ENCODE measurements around the gene ZC3HAV1.
"Not testable (repeated sequence)": the region's sequence is repeated elsewhere in the genome, so short reads cannot be mapped to it uniquely, and the experiment has no call there.

The ZC3HAV1 gene

DNA sequence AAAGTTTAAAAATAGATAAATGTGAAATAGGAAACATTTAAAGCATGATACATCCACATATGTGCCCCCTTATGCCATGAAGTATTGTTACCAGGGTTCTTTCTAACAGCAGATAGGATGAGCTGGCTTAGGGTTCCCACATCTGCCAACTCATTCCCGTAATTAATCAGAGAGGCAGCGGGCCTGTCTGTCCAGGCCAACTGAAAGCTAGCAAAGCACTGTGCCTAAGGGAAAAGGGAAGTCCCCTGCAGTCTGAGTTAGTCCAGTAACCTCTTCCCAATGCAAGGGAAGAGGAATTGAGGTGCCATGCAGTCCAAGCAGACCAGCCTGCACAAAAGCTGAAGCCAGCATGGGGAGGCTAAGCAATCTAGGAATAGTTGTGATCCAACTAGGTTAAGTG is 55.4 kb downstream of the ZC3HAV1 start:
- no peak for DNase-seq (ENCODE audit: low read depth in 3 of 3)

DNA sequence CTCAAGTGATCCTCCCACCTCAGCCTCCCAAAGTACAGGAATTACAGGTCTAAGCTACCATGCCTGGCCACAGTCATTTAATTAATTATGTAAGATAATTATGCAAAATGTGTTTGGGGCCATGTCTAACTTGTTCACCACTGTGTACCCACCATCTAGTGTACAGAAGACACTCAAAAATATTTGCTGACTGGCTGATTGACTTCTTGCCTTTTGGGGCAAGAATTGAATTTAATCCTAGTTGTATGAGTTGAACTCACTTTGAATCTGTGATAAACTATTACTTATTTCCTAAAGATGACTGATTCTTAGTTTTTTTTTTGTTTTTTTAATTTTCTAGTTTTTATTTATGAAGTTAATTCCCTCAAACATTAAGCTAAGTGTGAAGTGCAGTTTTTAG is 57.9 kb downstream of the ZC3HAV1 start:
- DNase-seq (ENCODE audit: low read depth in 3 of 3), result no peak

- no peak for DNase-seq (ENCODE audit: low read depth in 3 of 3)
These were observed 59.6 kb downstream of the ZC3HAV1 start for GRCh38 chr7:139049936-139050335.

DNA sequence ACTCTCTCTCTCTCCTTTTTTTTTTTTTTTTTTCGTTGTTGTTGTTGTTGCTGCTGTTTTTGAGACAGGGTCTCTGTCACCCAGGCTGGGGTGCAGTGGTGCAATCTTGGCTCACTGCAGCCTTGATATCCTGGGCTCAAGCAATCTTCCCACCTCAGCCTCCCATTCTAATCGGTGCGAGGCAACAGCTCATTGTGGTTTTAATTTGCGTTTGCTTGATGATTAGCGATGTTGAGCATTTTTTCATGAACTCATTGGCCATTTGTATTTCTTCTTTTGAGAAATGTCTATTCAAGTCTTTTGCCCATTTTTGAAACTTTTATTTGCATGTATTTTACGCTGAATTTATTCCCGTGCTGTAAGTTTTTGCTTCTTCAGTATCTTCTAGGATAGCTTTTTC is 60.4 kb downstream of the ZC3HAV1 start:
- no peak for DNase-seq (ENCODE audit: low read depth in 3 of 3)

DNA sequence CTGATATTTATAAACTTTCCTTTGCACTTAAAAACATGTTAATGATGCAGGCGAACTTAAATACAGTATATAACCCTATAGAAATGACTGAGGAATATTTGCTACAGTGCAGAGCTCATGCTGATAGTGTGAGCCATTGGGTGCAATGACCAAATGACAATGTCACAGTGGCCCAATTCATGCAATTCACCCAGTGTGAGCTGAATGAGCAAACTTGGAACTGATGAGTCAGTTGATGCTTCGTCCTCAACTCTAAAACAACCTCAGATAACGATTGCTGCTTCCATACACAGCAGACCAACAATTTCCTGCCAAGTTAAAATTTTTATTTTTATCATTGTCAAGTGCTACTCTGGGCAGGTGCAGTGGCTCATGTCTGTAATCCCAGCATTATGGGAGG is 61.5 kb downstream of the ZC3HAV1 start:
- no peak for DNase-seq (ENCODE audit: low read depth in 3 of 3)

GRCh38 chr7:139046143-139046542 is 63.4 kb downstream of the ZC3HAV1 start:
- DNase-seq (ENCODE audit: low read depth in 3 of 3), result no peak

GRCh38 chr7:139044813-139045794 is 64.4 kb downstream of the ZC3HAV1 start:
- no peak for DNase-seq (ENCODE audit: low read depth in 3 of 3)

GRCh38 chr7:139043823-139044812 is 65.4 kb downstream of the ZC3HAV1 start:
- DNase-seq (ENCODE audit: low read depth in 3 of 3), result peak; percentile 33 to 55 (median 52)

DNA sequence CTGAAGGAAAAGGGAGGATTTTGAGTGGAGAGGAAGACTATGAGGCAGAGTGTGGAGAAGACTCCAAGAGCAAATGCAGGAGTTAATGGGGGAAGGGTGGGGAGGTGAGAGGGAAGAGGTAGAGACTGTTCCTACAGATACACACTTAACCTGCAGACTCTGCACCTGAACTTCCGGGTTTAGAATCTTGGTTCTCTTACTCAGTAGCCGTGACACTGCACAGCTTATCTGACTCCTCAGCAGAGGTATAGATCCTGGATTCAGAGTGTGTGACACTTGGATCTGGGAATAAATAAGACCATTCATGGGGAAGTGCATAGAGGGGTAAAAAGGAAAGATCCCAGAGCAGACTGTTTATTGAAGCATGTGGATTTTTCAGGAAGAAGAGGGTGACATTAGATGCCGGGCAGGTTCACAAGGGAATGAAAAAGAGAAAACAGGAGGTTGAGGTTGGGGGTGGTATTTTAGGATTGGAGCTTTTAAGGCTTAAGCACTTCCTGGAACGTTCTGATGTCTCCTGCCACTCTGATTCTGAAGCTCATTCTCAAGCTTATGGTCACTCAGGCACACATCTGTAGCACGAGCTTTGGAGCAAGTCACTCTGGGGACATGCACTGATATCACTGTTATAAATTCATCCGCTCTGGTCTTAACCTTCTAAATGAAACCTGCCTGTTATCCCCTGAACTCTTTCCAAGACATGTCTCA is 68.0 kb downstream of the ZC3HAV1 start:
- DNase-seq (ENCODE audit: low read depth in 3 of 3), result no peak

DNA sequence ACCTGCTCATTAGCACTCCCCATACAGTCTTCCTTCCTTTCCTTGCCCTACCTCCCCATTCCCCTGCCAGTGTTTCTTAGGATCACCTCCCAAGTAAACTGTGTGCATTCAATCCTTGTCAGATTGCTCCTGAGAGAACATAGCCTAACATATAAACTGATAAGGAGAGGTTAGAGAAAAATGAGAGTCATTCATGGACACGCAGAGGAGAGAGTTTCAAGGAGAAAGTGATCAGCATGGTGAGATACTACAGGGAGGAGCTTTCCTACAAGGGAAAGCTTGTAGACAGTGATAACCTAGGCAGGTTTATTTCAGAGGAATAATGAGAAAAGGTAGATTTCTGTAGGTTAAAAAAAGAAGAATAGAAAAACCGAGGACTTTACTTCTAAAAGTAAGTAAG is 70.8 kb downstream of the ZC3HAV1 start:
- DNase-seq (ENCODE audit: low read depth in 3 of 3), result no peak

DNA sequence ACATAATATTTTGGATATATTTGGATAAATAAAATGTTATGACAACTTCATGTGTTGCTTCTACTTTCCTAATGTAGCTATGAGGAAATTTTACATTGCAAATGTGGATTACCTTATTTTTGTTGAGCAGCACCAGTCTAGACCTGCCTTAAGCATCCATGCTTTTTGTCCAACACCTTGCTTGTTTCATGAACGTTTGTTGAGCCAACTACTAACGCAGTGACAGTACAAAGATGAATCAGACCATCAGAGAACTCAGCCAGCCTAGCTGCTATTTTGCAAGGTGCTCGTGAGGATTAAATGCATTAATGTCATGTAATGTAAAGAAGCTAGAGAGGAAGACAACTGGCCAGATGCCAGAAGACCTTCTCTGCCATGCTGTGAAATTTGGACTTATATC is 72.6 kb downstream of the ZC3HAV1 start:
- no peak for DNase-seq (ENCODE audit: low read depth in 3 of 3)

DNA sequence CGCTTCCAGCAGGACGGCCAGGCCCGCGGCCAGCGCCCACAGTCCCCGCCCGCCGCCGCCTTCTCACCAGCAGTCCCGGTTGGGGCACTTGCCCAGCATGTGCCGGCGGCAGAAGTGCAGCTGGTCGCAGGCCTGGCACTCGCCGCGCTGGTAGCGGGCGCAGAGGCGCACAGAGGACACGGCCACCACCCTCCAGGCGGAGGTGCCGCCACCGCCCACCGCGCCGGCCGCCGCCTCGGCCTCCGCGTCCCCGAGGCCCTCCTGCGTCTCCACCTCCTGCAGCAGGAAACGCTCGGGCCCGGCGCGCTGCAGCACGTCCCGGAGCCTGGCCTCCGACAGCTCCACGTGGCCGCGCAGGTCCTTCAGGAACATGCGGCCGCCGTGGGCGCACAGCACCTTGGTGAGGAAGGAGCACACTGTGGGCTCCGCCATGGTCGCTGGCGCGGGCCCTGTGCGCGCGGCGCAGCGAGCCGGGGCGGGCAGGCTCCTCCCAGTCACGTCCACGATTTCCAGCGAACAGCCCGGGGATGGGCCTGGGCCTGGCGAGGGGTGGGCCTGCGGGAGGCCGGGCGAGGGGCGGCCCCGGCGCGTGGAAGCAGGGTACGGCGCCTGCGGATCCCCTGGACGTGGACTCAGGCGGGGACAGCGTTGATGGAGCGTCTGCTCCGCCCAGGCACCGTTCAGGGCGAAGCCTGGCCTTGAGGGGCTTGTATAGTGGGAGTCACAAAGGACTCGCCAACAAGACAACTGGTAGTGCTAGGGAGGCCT is 73.8 kb downstream of the ZC3HAV1 start, which contains the start of gene ZC3HAV1L:
Gene ZC3HAV1L, minus strand, starts transcription at position 457 of the 768 bp plus-strand sequence. Its CDS starts 25 bp downstream, at position 432.
- DNase-seq (ENCODE audit: low read depth in 3 of 3), result peak; percentile 47 to 57 (median 50)

DNA sequence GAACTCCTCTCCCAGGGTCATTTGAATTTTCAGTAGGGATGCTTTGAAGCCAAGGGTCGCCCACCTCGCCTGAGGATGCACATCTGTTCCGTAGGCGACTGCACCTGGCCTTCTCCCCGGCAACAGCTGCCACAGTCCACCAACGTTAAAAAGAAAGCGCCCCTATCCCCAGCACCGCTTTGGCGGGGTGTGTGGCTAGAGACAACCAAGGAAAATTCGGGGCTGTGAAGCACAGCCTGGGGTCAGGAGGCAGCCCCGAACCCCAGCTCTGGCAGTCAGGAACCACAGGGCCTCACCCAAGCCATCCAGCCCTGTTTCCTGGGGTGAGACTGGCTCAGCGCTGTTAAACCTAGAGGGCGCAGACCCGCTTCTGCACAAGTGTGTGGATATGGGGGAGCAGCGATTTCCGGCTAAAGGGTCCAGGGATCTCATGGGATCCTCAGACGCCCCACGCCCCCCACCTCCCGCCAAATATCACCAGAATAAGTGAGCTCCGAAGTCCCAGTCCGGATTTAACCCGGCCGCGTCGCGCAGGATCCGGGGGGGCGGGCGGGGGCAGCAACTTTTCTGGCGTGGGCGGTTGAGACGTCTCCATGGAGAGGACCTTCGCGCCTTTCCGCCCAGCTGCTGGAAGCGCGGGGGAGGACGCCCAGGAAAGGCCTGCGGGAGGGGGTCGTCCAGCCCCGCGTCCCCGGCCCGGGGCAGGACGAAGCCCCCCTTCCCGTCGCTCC is 74.5 kb downstream of the ZC3HAV1 start:
- DNase-seq (ENCODE audit: low read depth in 3 of 3), result peak in 1 of 3 donors; percentile 22

GRCh38 chr7:139034336-139034735 is 75.2 kb downstream of the ZC3HAV1 start:
- DNase-seq (ENCODE audit: low read depth in 3 of 3), result no peak

DNA sequence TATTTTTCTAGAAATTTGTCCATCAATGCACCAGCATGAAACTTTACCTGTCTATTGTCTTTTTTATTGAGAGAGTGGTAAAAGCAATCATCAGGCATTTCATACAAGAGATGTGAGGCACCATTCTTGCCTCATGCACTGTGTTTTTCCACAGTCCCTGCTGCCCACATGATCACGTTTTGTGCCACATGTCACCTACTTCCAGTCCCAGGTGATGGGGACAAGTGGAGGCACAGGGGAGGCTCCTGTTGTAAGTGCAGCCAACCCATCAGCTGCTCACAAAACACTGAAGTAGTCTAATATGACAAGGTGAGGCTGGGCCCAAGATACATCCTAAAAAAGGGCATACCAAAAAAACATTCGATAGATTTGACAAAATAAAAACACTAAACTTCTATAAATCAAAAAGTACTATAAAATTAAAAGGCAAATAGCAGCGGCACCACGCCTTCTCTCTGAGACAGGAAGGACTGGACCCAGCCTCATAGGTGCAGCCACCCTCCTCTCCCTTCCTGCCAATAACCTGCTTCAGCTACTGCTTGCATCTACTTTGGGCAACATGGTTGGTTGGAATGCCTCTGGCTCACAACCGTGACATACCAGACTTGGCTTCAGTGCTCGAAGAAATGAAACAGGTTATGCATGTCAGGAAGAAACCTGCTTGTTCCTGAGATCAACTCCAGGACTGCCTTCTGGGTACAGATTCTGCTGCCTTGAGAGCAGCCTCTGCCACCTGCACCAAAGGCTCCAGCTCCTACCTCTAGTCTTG is 76.0 kb downstream of the ZC3HAV1 start:
- DNase-seq (ENCODE audit: low read depth in 3 of 3), result no peak

DNA sequence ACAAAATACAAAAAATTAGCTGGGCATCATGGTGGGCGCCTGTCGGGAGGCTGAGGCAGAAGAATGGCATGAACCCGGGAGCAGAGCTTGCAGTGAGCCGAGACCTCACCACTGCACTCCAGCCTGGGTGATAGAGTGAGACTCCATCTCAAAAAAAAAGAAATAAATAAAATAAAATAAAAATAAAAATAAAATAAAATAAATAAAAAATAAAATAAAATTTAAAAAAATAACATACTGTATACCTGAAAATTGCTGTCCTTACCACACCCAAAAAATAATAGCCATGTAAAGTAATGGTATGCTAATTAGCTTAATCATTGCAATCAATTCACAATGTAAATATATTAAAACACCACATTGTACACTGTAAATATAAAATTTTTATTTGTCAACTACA is 77.0 kb downstream of the ZC3HAV1 start:
- DNase-seq (ENCODE audit: low read depth in 3 of 3), result no peak

- no peak for DNase-seq (ENCODE audit: low read depth in 3 of 3)
These were observed 80.2 kb downstream of the ZC3HAV1 start for GRCh38 chr7:139029353-139029752.

DNA sequence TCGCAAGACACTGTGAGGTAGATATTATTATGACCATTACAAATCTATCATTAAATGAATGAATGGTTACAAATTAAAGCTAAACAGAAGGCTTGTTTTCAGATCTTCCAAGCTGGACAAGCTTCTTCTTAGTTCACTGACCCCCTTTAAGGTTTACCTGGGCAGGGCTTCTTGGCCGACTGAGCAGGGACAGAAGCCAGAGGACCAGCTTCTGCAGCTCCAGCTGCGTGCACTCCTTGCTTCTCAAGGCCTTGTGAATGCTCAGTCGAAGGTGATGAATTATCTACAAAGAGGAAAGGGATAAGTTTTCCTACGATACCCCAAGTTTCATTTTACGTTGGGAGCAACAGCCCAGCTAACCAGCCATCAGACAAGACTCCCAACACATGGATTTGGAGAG is 83.0 kb downstream of the ZC3HAV1 start:
- DNase-seq (ENCODE audit: low read depth in 3 of 3), result no peak

DNA sequence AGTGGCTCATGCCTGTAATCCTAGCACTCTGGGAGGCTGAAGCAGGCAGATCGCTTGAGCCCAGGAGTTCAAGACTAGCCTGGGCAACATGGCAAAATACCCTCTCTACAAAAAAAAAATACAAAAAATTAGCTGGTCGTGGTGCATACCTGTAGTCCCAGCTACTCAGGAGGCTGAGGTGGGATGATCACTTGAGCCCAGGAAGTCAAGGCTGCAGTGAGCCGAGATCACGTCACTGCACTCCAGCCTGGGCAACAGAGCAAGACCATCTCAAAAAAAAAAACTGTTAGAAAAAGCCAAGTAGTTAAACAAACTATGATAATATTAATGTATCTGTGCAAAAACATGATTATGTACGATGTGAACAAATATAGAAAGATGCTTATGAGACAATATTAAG is 83.7 kb downstream of the ZC3HAV1 start:
- DNase-seq (ENCODE audit: low read depth in 3 of 3), result not testable (repeated sequence)
